Adrenal gland (tissue), 12 donors: ENCODE measurements around the gene PCDHGB6. TPM values are rescaled to one million over a fixed set of nuclear protein-coding genes. Genes with fewer than 3 reads are reported as not detected.
"Not testable (repeated sequence)": the region's sequence is repeated elsewhere in the genome, so short reads cannot be mapped to it uniquely, and the experiment has no call there.

ENCODE experiments used
- DNase-seq, 7 donors: peaks; one replicate each; pipeline ENCODE4 v3.0.0-alpha.2; 2019 to 2020
- H3K27ac ChIP-seq, 5 donors: fragments of 200-600 bp; sonication (generic) in 4 of 5; 1 replicate in 3 of 5; 2 replicates in 2 of 5; pipeline versions ENCODE4 v1.5.1 to v1.8.0; 2016 to 2020; ENCODE audit warnings: mild to moderate bottlenecking in 1 of 5
- H3K27me3 ChIP-seq: fragments of 200-600 bp; 2 replicates; pipeline ENCODE4 v1.8.0; 2021
- H3K36me3 ChIP-seq, 2 donors: fragments of 200-600 bp; replicated peaks in 1 of 2; 1 replicate in 1 of 2; 2 replicates in 1 of 2; pipeline versions ENCODE4 v1.5.1 to v1.8.0; 2018 to 2022
- H3K4me1 ChIP-seq, 2 donors: fragments of 200-600 bp; replicated peaks in 1 of 2; 1 replicate in 1 of 2; 2 replicates in 1 of 2; pipeline versions ENCODE4 v1.5.1 to v1.8.0; 2018 to 2021
- H3K4me3 ChIP-seq, 4 donors: fragments of 200-600 bp; sonication (generic) in 3 of 4; one replicate each; pipeline ENCODE4 v1.5.1; 2016 to 2018
- H3K9me3 ChIP-seq, 3 donors: fragments of 200-600 bp; sonication (generic) in 1 of 3; replicated peaks in 1 of 3; 1 replicate in 2 of 3; 2 replicates in 1 of 3; pipeline versions ENCODE4 v1.5.1 to v1.8.0; 2016 to 2021
- POLR2A ChIP-seq, 2 donors: fragments of 450-650 bp; IDR thresholded peaks; one replicate each; pipeline ENCODE4 v1.6.1; 2017; ENCODE audit warnings: antibody characterized with exemption in 2 of 2, mild to moderate bottlenecking in 2 of 2, moderate library complexity in 1 of 2
- WGBS, 4 donors: extraction: QIAGEN DNeasy Blood & Tissue Kit in 2 of 4; methylation state at CpG; one replicate each; pipeline versions ENCODE4 v1.1.5 to v1.1.7; 2013 to 2017; 5-methylcytosine and 5-hydroxymethylcytosine counted together
- intact Hi-C, 2 donors: fragments of 100-400 bp; cut with DNase I; formaldehyde crosslinking; loops; one replicate each; pipeline versions ENCODE4 v1.14.1 to v1.15.0; 2022 to 2023
- polyA plus RNA-seq, 3 donors: library from polyadenylated mRNA; stranded (reverse); fragments of 200-250 nt in 2 of 3; fragments of 350-450 nt in 1 of 3; fragmentation: Illumina TruSeq in 1 of 3; extraction: RNeasy Lipid Tissue Mini Kit (QIAGEN cat#74804) in 1 of 3; gene quantifications; one replicate each; pipeline ENCODE4 v1.2.3, GENCODE V29; 2013 to 2014
- total RNA-seq, 9 donors: library from RNA; depleted of rRNA in 4 of 9; stranded (reverse); fragments of >200 nt in 4 of 9; fragments of 120-200 nt in 1 of 9; fragmentation: NEBNext Ultra II Directional in 1 of 9; extraction: Animal tissue kit (Norgen Biotek cat#: 25700) in 1 of 9; gene quantifications; one replicate each; pipeline versions ENCODE4 v1.1.0 to v1.2.4, GENCODE V29; 2013 to 2023
- TF ChIP-seq, protein P1 (sequence below), 6 experiments: fragments of 450-650 bp in 4 of 6; fragments of 200-600 bp in 2 of 6; sonication (generic) in 1 of 6; IDR thresholded peaks; 1 replicate in 5 of 6; 2 replicates in 1 of 6; pipeline versions ENCODE4 v1.5.1 to v1.8.0; 2016 to 2021; ENCODE audit warnings: antibody characterized with exemption in 6 of 6, mild to moderate bottlenecking in 2 of 6, moderate library complexity in 1 of 6
- donor health status: healthy with polysubstance abuse.
- donor health status: Bipolar disorder and iron deficiency.
- donor health status: DM: yes; HTN: yes; CAD: no.
- donor health status: DM: no; HTN: no; CAD: no.
- donor health status: DM: no; HTN: no; CAD: no.
- donor health status: DM: yes; HTN: yes; CAD: no.

The PCDHGB6 gene
- total and polyA plus RNA-seq, 12 donors, result 0.61 to 15.9 (median 8.9) TPM

DNA sequence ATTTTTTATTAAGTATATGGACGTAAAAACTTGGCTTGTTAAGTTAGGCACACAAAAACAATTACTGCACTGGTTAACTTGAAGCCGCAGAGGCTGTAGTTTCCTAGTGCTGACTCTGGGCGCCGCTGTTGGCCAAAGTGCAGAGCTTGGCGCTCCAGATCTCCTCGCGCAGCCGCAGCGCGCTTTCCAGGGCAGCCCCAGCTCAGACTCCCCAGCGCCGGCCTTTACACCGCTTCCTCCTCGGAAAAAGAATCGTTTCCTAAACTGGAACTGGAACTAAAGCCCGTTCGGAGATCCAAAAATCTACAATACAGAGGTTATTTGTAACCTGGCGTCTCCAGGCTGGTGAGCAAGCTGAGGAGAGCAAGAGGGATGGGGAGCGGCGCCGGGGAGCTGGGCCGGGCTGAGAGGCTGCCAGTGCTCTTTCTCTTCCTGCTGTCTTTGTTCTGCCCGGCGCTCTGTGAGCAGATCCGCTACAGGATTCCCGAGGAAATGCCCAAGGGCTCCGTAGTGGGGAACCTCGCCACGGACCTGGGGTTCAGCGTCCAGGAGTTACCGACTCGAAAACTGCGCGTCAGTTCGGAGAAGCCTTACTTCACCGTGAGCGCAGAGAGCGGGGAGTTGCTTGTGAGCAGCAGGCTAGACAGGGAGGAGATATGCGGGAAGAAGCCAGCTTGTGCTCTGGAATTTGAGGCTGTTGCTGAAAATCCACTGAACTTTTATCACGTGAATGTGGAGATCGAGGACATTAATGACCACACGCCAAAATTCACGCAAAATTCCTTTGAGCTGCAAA is 9.9 kb upstream of the PCDHGB6 start, which contains the start of gene PCDHGB5:
PCDHGB5 (plus strand) TSS at position 192 of the 796 bp plus-strand sequence; CDS start at position 373, 181 bp downstream.
- 2 to 10% (median 7%) methylated on average over 7 to 24 of the region's 43 CpGs for WGBS, 4 donors
- TF ChIP-seq, protein P1, sequence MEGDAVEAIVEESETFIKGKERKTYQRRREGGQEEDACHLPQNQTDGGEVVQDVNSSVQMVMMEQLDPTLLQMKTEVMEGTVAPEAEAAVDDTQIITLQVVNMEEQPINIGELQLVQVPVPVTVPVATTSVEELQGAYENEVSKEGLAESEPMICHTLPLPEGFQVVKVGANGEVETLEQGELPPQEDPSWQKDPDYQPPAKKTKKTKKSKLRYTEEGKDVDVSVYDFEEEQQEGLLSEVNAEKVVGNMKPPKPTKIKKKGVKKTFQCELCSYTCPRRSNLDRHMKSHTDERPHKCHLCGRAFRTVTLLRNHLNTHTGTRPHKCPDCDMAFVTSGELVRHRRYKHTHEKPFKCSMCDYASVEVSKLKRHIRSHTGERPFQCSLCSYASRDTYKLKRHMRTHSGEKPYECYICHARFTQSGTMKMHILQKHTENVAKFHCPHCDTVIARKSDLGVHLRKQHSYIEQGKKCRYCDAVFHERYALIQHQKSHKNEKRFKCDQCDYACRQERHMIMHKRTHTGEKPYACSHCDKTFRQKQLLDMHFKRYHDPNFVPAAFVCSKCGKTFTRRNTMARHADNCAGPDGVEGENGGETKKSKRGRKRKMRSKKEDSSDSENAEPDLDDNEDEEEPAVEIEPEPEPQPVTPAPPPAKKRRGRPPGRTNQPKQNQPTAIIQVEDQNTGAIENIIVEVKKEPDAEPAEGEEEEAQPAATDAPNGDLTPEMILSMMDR (IDR thresholded peaks at IDR 0.05), result peak in 5 of 6 experiments; percentile 23 to 46 (median 30)
- H3K9me3 ChIP-seq, result peaks cover 5 to 40% (median 8%) of the 10 kb centered on the region in 3 donors
- DNase-seq, result peak in 3 of 7 donors; percentile 24 to 45 (median 32)
- H3K36me3 ChIP-seq, H3K27ac ChIP-seq, intact Hi-C loops, H3K27me3 ChIP-seq, H3K4me1 ChIP-seq: not testable (repeated sequence)
- peak within 1 kb of the TSS in 1 of 4 donors; percentile 30 for H3K4me3 ChIP-seq

DNA sequence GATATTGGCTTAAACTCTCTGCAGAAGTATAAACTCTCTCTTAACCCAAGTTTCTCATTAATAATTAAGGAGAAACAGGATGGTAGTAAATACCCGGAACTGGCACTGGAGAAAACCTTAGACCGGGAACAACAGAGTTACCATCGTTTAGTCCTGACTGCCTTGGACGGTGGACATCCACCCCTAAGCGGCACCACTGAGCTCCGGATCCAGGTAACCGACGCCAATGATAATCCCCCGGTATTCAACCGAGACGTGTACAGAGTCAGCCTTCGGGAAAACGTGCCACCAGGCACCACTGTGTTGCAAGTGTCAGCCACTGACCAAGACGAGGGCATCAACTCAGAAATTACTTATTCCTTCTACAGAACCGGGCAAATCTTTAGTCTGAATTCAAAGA is 9.2 kb upstream of the PCDHGB6 start:
- H3K27ac ChIP-seq, result no peak overlapping the region
- WGBS, 4 donors, result 19 to 44% (median 23%) methylated on average over 9 to 15 of the region's 15 CpGs
- H3K4me1 ChIP-seq, result no peaks in the 10 kb centered on the region
- intact Hi-C loops, result no loop called here
- no peaks in the 10 kb centered on the region for H3K27me3 ChIP-seq
- H3K9me3 ChIP-seq, result peaks cover 5 to 42% (median 8%) of the 10 kb centered on the region in 3 donors
- no peak overlapping the region for H3K4me3 ChIP-seq
- H3K36me3 ChIP-seq, result no peaks in the 10 kb centered on the region
- no peak for DNase-seq
- TF ChIP-seq POLR2A (IDR thresholded peaks at IDR 0.05), result no peak
- TF ChIP-seq, protein P1 (IDR thresholded peaks at IDR 0.05), result no peak

DNA sequence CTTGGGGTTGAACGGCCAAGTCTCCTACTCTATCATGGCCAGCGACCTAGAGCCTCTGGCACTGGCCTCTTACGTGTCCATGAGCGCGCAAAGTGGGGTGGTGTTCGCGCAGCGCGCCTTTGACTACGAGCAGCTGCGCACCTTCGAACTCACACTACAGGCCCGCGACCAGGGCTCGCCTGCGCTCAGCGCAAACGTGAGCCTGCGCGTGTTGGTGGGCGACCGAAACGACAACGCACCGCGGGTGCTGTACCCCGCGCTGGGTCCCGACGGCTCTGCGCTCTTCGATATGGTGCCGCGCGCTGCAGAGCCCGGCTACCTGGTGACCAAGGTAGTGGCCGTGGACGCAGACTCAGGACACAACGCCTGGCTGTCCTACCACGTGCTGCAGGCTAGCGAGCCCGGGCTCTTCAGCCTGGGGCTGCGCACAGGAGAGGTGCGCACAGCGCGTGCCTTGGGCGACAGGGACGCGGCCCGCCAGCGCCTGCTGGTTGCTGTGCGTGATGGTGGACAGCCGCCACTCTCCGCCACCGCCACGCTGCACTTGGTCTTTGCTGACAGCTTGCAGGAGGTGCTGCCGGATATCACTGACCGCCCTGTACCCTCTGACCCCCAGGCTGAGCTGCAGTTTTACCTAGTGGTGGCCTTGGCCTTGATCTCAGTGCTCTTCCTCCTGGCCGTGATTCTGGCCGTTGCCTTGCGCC is 8.1 kb upstream of the PCDHGB6 start:
- intact Hi-C loops, result no loop called here
- Histone ChIP-seq H3K27ac (no peak overlapping the region), H3K36me3 (no peaks in the 10 kb centered on the region), H3K9me3 (peaks cover 5 to 44% (median 8%) of the 10 kb centered on the region in 3 donors), H3K27me3 (no peaks in the 10 kb centered on the region), H3K4me1 (no peaks in the 10 kb centered on the region), H3K4me3 (no peak overlapping the region)
- WGBS, 4 donors, result 19 to 24% (median 21%) methylated on average over 3 to 61 of the region's 61 CpGs
- no peak for DNase-seq
- TF ChIP-seq POLR2A (IDR thresholded peaks at IDR 0.05), result no peak
- TF ChIP-seq, protein P1 (IDR thresholded peaks at IDR 0.05), result no peak

DNA sequence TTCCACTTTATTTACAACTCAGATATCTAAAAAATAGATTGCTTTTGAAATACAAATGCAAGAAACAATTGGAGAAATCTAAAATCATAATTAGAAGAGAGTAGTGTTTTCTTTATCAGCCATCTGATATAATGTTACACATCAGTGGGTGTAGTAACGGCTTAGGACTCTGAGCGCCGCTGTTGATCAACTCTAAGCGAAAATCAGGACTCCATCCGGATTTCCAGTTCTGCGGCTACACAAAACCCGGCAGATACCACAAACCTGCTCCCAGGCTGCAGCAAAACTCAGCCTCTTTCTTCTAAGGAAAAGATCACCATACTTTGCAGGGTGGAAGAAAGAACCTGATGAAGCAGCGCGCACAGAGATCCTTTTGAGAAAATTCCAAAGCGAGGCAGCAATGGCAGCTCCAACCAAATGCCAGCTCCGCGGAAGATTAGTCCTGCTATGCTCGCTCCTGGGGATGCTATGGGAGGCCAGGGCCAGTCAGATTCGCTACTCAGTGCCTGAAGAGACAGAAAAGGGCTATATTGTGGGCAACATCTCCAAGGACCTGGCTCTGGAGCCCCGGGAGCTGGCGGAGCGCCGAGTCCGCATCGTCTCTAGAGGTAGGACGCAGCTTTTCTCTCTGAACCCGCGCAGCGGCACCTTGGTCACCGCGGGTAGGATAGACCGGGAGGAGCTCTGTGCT is 5.1 kb upstream of the PCDHGB6 start, which contains the start of gene PCDHGA9:
PCDHGA9 (plus strand) TSS at position 226 of the 691 bp plus-strand sequence; CDS start at position 401, 175 bp downstream.
- Histone ChIP-seq H3K27me3 (no peaks in the 10 kb centered on the region), H3K4me3 (peak within 1 kb of the TSS in 1 of 4 donors; percentile 41), H3K4me1 (no peaks in the 10 kb centered on the region), H3K36me3 (no peaks in the 10 kb centered on the region), H3K27ac (no peak within 1 kb of the TSS), H3K9me3 (peaks cover 0 to 64% (median 8%) of the 10 kb centered on the region in 3 donors)
- intact Hi-C loops, result no loop called here
- 10 to 14% (median 11%) methylated on average over 10 to 27 of the region's 27 CpGs for WGBS, 4 donors
- peak in 2 of 7 donors; percentile 34 to 42 for DNase-seq
- TF ChIP-seq, protein P1 (IDR thresholded peaks at IDR 0.05), result peak in 3 of 6 experiments; percentile 32 to 37 (median 34)
- TF ChIP-seq POLR2A (IDR thresholded peaks at IDR 0.05), result no peak
